Sigmoid colon (tissue), 4 donors: ENCODE data around the gene ATL2.
"Not testable (repeated sequence)": the region's sequence is repeated elsewhere in the genome, so short reads cannot be mapped to it uniquely, and the experiment has no call there.

Experiments
- CTCF ChIP-seq, 4 experiments: fragments of 450-650 bp in 3 of 4; fragments of 200-600 bp in 1 of 4; IDR thresholded peaks; one replicate each; pipeline ENCODE4 v1.5.1; 2016 to 2019; ENCODE audit warnings: antibody characterized with exemption in 4 of 4, mild to moderate bottlenecking in 3 of 4, moderate library complexity in 2 of 4
- EP300 ChIP-seq, 4 donors: sonication (generic); formaldehyde crosslinking; IDR thresholded peaks; one replicate each; pipeline ENCODE4 v1.6.1; 2017; ENCODE audit warnings: antibody characterized with exemption in 4 of 4
- POLR2A ChIP-seq, 2 donors: fragments of 450-650 bp; IDR thresholded peaks; one replicate each; pipeline ENCODE4 v1.6.1; 2016; ENCODE audit warnings: antibody characterized with exemption in 2 of 2, mild to moderate bottlenecking in 2 of 2, moderate library complexity in 2 of 2

GRCh38 chr2:38319240-38319639, 57.8 kb downstream of the ATL2 start:
- TF ChIP-seq EP300, CTCF, POLR2A (IDR thresholded peaks at IDR 0.05): not testable (repeated sequence)
